SU-DHL-6 (cell line): ENCODE results near the gene LONRF3.

Experiments
- EZH2phosphoT487 ChIP-seq: fragments of 200-600 bp; sonication (generic), shearing (Covaris generic); conservative IDR thresholded peaks from 2 replicates; pipeline ENCODE4 v1.6.1; 2018; ENCODE audit warnings: mild to moderate bottlenecking, antibody characterized with exemption, low read length, moderate library complexity, mixed read lengths
- TF ChIP-seq, protein P1 (sequence below): fragments of 200-600 bp; sonication (generic); IDR thresholded peaks from one replicate; pipeline ENCODE4 v1.5.1; 2017; ENCODE audit warnings: antibody characterized with exemption, mild to moderate bottlenecking, low read length, moderate library complexity; ENCODE audit not compliant: insufficient read depth, poor library complexity, severe bottlenecking

GRCh38 chrX:118941147-118941546 lies 33.3 kb upstream of the LONRF3 start:
- TF ChIP-seq, protein P1, sequence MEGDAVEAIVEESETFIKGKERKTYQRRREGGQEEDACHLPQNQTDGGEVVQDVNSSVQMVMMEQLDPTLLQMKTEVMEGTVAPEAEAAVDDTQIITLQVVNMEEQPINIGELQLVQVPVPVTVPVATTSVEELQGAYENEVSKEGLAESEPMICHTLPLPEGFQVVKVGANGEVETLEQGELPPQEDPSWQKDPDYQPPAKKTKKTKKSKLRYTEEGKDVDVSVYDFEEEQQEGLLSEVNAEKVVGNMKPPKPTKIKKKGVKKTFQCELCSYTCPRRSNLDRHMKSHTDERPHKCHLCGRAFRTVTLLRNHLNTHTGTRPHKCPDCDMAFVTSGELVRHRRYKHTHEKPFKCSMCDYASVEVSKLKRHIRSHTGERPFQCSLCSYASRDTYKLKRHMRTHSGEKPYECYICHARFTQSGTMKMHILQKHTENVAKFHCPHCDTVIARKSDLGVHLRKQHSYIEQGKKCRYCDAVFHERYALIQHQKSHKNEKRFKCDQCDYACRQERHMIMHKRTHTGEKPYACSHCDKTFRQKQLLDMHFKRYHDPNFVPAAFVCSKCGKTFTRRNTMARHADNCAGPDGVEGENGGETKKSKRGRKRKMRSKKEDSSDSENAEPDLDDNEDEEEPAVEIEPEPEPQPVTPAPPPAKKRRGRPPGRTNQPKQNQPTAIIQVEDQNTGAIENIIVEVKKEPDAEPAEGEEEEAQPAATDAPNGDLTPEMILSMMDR: no peak
- no peak for TF ChIP-seq EZH2phosphoT487
